H1 (cell line): Measurements from ENCODE around the gene IQCE. TPM values are rescaled to one million over a fixed set of nuclear protein-coding genes. Genes with fewer than 3 reads are reported as not detected.

ENCODE experiments used
- CTCF ChIA-PET: fragments of 300-600 bp; sonication (Branson Sonifier 250); formaldehyde crosslinking; loops from one replicate; lab custom pipeline; 2021; ENCODE audit not compliant: partially characterized antibody; lab: Charles Lee
- POLR2A ChIA-PET: fragments of 300-600 bp; sonication (Branson Sonifier 250); formaldehyde crosslinking; loops from one replicate; lab custom pipeline; 2021; ENCODE audit warnings: inconsistent platforms; ENCODE audit not compliant: partially characterized antibody; lab: Charles Lee
- DNase-seq, 2 experiments: peaks; one replicate each; pipeline versions ENCODE4 v3.0.0 to v3.0.0-alpha.2; 2010 to 2022; ENCODE audit warnings: low spot score in 2 of 2, low read depth in 1 of 2, mixed read lengths in 1 of 2
- FAIRE-seq: peaks from 2 replicates; lab custom pipeline; 2011; peaks lifted over from hg19 to GRCh38; lab: Jason Lieb, UNC
- H2AFZ ChIP-seq: 2 replicates; pipeline ENCODE4 v1.8.1; 2012; ENCODE audit warnings: low read length, inconsistent platforms
- H2AK5ac ChIP-seq: 2 replicates; pipeline ENCODE4 v1.6.1; 2013; ENCODE audit warnings: low read depth, low read length
- H2BK120ac ChIP-seq: replicated peaks from 2 replicates; pipeline ENCODE3; 2013; ENCODE audit warnings: low read depth, low read length, inconsistent platforms
- H2BK12ac ChIP-seq: 2 replicates; pipeline ENCODE4 v1.6.1; 2013; ENCODE audit warnings: low read depth, low read length
- H2BK15ac ChIP-seq: 2 replicates; pipeline ENCODE4 v1.6.1; 2013; ENCODE audit warnings: low read length
- H2BK20ac ChIP-seq: 2 replicates; pipeline ENCODE4 v1.6.1; 2013; ENCODE audit warnings: low read length
- H2BK5ac ChIP-seq: 2 replicates; pipeline ENCODE4 v1.6.1; 2013; ENCODE audit warnings: low read depth, low read length
- H3K14ac ChIP-seq: 2 replicates; pipeline ENCODE4 v1.6.1; 2013; ENCODE audit warnings: inconsistent platforms; ENCODE audit not compliant: insufficient read length
- H3K18ac ChIP-seq: 2 replicates; pipeline ENCODE4 v1.6.1; 2013; ENCODE audit warnings: low read length; ENCODE audit errors: extremely low read depth
- H3K23ac ChIP-seq: 2 replicates; pipeline ENCODE4 v1.6.1; 2013; ENCODE audit warnings: inconsistent platforms; ENCODE audit not compliant: insufficient read length
- H3K23me2 ChIP-seq: 2 replicates; pipeline ENCODE4 v1.6.1; 2013; ENCODE audit warnings: low read depth, low read length
- H3K27ac ChIP-seq: 2 replicates; pipeline ENCODE4 v1.6.1; 2011; ENCODE audit warnings: low read depth, low read length, inconsistent platforms
- H3K27me3 ChIP-seq, 4 experiments: replicated peaks in 1 of 4; 1 replicate in 1 of 4; 2 replicates in 3 of 4; pipeline versions ENCODE4 v1.6.1 to v1.8.1; 2011 to 2013; ENCODE audit warnings: low read length in 3 of 4, mild to moderate bottlenecking in 3 of 4, inconsistent platforms in 2 of 4, mixed read lengths in 2 of 4, moderate library complexity in 1 of 4; ENCODE audit not compliant: control insufficient read depth in 3 of 4, insufficient read depth in 3 of 4; ENCODE audit errors: extremely low read depth in 1 of 4
- H3K36me3 ChIP-seq, 4 experiments: 2 replicates each; pipeline versions ENCODE4 v1.6.1 to v1.8.1; 2011 to 2013; ENCODE audit warnings: mild to moderate bottlenecking in 4 of 4, low read length in 3 of 4, moderate library complexity in 2 of 4, control low read depth in 1 of 4, inconsistent platforms in 1 of 4; ENCODE audit not compliant: insufficient read depth in 4 of 4, control insufficient read depth in 2 of 4
- H3K4ac ChIP-seq: replicated peaks from 2 replicates; pipeline ENCODE3; 2013; ENCODE audit warnings: low read length, low read depth, mixed read lengths, inconsistent platforms; ENCODE audit not compliant: insufficient read length
- H3K4me1 ChIP-seq, 4 experiments: replicated peaks in 1 of 4; 1 replicate in 1 of 4; 2 replicates in 3 of 4; pipeline versions ENCODE4 v1.6.1 to v1.8.1; 2011 to 2013; ENCODE audit warnings: low read length in 3 of 4, inconsistent platforms in 2 of 4, mixed read lengths in 1 of 4; ENCODE audit not compliant: insufficient read depth in 4 of 4, control insufficient read depth in 3 of 4
- H3K4me2 ChIP-seq, 2 experiments: 2 replicates each; pipeline versions ENCODE4 v1.6.1 to v1.8.1; 2011 to 2013; ENCODE audit warnings: low read depth in 2 of 2, low read length in 2 of 2, control low read depth in 1 of 2, inconsistent platforms in 1 of 2, mild to moderate bottlenecking in 1 of 2; ENCODE audit not compliant: insufficient read depth in 1 of 2
- H3K4me3 ChIP-seq, 4 experiments: fragments of 200-600, 300-600 bp in 1 of 4; sonication (generic), shearing (Covaris generic), sonication (Bioruptor Twin) in 1 of 4; 2 replicates each; pipeline versions ENCODE4 v1.5.1 to v1.8.1; 2011 to 2016; ENCODE audit warnings: low read length in 4 of 4, low read depth in 3 of 4, control low read depth in 2 of 4, inconsistent platforms in 2 of 4, mild to moderate bottlenecking in 2 of 4, mixed read lengths in 1 of 4, moderate library complexity in 1 of 4; ENCODE audit not compliant: insufficient read depth in 2 of 4; ENCODE audit errors: extremely low read depth in 1 of 4
- H3K56ac ChIP-seq: replicated peaks from 2 replicates; pipeline ENCODE3; 2013; ENCODE audit warnings: low read depth, mild to moderate bottlenecking, mixed read lengths, low read length, inconsistent platforms; ENCODE audit not compliant: insufficient read length
- H3K79me1 ChIP-seq: 2 replicates; pipeline ENCODE4 v1.6.1; 2013; ENCODE audit warnings: low read depth, low read length, control low read depth
- H3K79me2 ChIP-seq, 2 experiments: 2 replicates each; pipeline versions ENCODE4 v1.6.1 to v1.8.1; 2012 to 2013; ENCODE audit warnings: low read length in 2 of 2, mild to moderate bottlenecking in 2 of 2, inconsistent platforms in 1 of 2; ENCODE audit not compliant: insufficient read depth in 2 of 2, control insufficient read depth in 1 of 2
- H3K9ac ChIP-seq, 4 experiments: replicated peaks in 1 of 4; 1 replicate in 1 of 4; 2 replicates in 3 of 4; pipeline versions ENCODE4 v1.6.1 to v1.8.1; 2011 to 2013; ENCODE audit warnings: low read depth in 3 of 4, low read length in 3 of 4, control low read depth in 2 of 4, mild to moderate bottlenecking in 2 of 4, moderate library complexity in 2 of 4, inconsistent platforms in 1 of 4; ENCODE audit errors: extremely low read depth in 1 of 4
- H3K9me3 ChIP-seq, 2 experiments: 2 replicates each; pipeline versions ENCODE4 v1.6.1 to v1.8.1; 2012 to 2013; ENCODE audit warnings: mild to moderate bottlenecking in 2 of 2, moderate library complexity in 2 of 2, control low read depth in 1 of 2, inconsistent platforms in 1 of 2, low read depth in 1 of 2, low read length in 1 of 2, mixed read lengths in 1 of 2; ENCODE audit not compliant: insufficient read depth in 2 of 2
- H4K20me1 ChIP-seq, 2 experiments: replicated peaks in 1 of 2; 2 replicates each; pipeline versions ENCODE3 to v1.8.1; 2011 to 2013; ENCODE audit warnings: inconsistent platforms in 2 of 2, low read length in 2 of 2, mild to moderate bottlenecking in 1 of 2; ENCODE audit not compliant: insufficient read depth in 2 of 2, control insufficient read depth in 1 of 2
- H4K5ac ChIP-seq: 2 replicates; pipeline ENCODE4 v1.6.1; 2013; ENCODE audit warnings: low read length, low read depth, mixed read lengths, inconsistent platforms; ENCODE audit not compliant: insufficient read length
- H4K8ac ChIP-seq: 2 replicates; pipeline ENCODE4 v1.8.0; 2013; ENCODE audit warnings: mild to moderate bottlenecking, moderate library complexity, low read length, inconsistent platforms; ENCODE audit not compliant: insufficient read depth; ENCODE audit errors: extremely low read depth
- H4K91ac ChIP-seq: replicated peaks from 2 replicates; pipeline ENCODE3; 2013; ENCODE audit warnings: low read length, mixed read lengths, inconsistent platforms; ENCODE audit not compliant: insufficient read length
- BCL11A ChIP-seq, 2 experiments: IDR thresholded peaks; one replicate each; pipeline ENCODE4 v1.6.1; 2011; ENCODE audit warnings: low read depth in 2 of 2, low read length in 2 of 2, mild to moderate bottlenecking in 2 of 2
- CBX8 ChIP-seq: fragments of 300-800, 300-1000 bp; sonication (generic); IDR thresholded peaks from 2 replicates; pipeline ENCODE4 v1.7.1; 2016; ENCODE audit warnings: low read depth, low read length, borderline replicate concordance
- CEBPB ChIP-seq: IDR thresholded peaks from 2 replicates; pipeline ENCODE4 v1.6.1; 2012; ENCODE audit warnings: low read depth, low read length
- EP300 ChIP-seq, 2 experiments: IDR thresholded peaks; 1 replicate in 1 of 2; 2 replicates in 1 of 2; pipeline ENCODE4 v1.6.1; 2011 to 2012; ENCODE audit warnings: low read depth in 2 of 2, low read length in 2 of 2, mild to moderate bottlenecking in 2 of 2, borderline replicate concordance in 1 of 2, inconsistent platforms in 1 of 2, moderate library complexity in 1 of 2
- JUN ChIP-seq: IDR thresholded peaks from 2 replicates; pipeline ENCODE4 v1.6.1; 2011; ENCODE audit warnings: low read depth, mild to moderate bottlenecking, improper control_type of control experiment, low read length
- NANOG ChIP-seq: IDR thresholded peaks from 2 replicates; pipeline ENCODE4 v1.6.1; 2011; ENCODE audit warnings: low read length, low read depth, mild to moderate bottlenecking, inconsistent platforms; ENCODE audit not compliant: insufficient read depth, poor library complexity, severe bottlenecking
- WGBS, 2 experiments: shearing (Covaris generic) in 1 of 2; methylation state at CpG; one replicate each; pipeline versions ENCODE4 v1.1.6 to v1.1.7; 2013 to 2015; ENCODE audit warnings: low lambda C conversion rate in 2 of 2, mixed read lengths in 2 of 2, inconsistent platforms in 1 of 2, low coverage in 1 of 2, missing lambda C conversion rate in 1 of 2; ENCODE audit not compliant: insufficient replicate concordance in 2 of 2, insufficient coverage in 1 of 2, insufficient read length in 1 of 2; ENCODE audit errors: extremely low coverage in 1 of 2, missing lambda C conversion rate in 1 of 2; 5-methylcytosine and 5-hydroxymethylcytosine counted together
- polyA plus RNA-seq, 7 experiments: library from polyadenylated mRNA; depleted of rRNA in 3 of 7; stranded (reverse) in 5 of 7; unstranded in 2 of 7; fragments of >200 nt in 5 of 7; fragments of 200-250 nt in 2 of 7; gene quantifications; 1 replicate in 5 of 7; 2 replicates in 1 of 7; 4 replicates in 1 of 7; pipeline versions ENCODE4 v1.2.1 to v1.2.3, GENCODE V29; 2011 to 2013; ENCODE audit warnings: missing spikeins in 2 of 7, mixed read lengths in 2 of 7
- total RNA-seq: library from RNA; stranded (reverse); fragmentation: NEBNext Ultra II Directional; extraction: Animal tissue kit (Norgen Biotek cat#: 25700); gene quantifications from 2 replicates; pipeline ENCODE4 v1.2.1, GENCODE V29; 2021

Gene IQCE
- total and polyA plus RNA-seq, 2 of the 8 experiments (the other 6 are each of a cell fraction or from before 2014, with no cell fraction given): 2.2 to 4.9 TPM

DNA sequence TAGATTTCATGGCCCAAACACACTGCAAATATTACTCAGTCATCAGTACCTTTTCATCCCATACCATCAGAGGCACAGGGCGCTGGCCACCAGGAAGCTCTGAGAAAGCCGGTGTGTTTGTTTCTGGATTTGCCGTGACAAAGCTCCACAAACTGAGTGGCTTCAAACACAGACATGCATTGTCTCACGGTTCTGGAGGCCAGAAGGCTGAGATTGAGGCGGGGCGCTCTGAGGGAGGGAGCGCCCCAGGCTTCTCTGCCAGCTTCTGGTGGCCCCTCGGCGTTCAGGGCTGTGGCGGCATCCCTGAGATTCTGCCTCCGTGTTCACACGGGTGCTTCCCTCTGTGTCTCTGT, 69.3 kb downstream of the IQCE start:
- H2AFZ ChIP-seq: no peak overlapping the region
- CTCF ChIA-PET: interaction anchor here (0.8 to 5.0 kb wide), 12 partner anchors 9 to 197 kb away, joined by 3 to 21 read pairs (median 4); no protein-coding TSS in a partner anchor
- WGBS, 2 experiments: 83% methylated on average over 12 of the region's 12 CpGs; no CpG with 5 or more reads in 1 of the 2 experiments

More for the DNA sequence above, 69.3 kb downstream of the IQCE start:
- no peaks in the 10 kb centered on the region for H3K9me3 ChIP-seq
- H3K9ac ChIP-seq: no peak overlapping the region
- H3K27me3 ChIP-seq: no peaks in the 10 kb centered on the region
- no peak overlapping the region for H4K5ac ChIP-seq
- DNase-seq: no peak
- no peak overlapping the region for H3K4me3 ChIP-seq
- no peak overlapping the region for H3K27ac ChIP-seq
- no peak overlapping the region for H2BK5ac ChIP-seq
- H2AK5ac ChIP-seq: no peak overlapping the region
- H3K4ac ChIP-seq: no peak overlapping the region
- no peaks in the 10 kb centered on the region for H3K79me1 ChIP-seq
- no peaks in the 10 kb centered on the region for H3K36me3 ChIP-seq
- H2BK15ac ChIP-seq: no peak overlapping the region
- H4K20me1 ChIP-seq: peaks cover 3 to 4% of the 10 kb centered on the region in 2 experiments
- no peak overlapping the region for H2BK12ac ChIP-seq
- H3K23ac ChIP-seq: no peak overlapping the region
- H3K14ac ChIP-seq: no peak overlapping the region
- H3K18ac ChIP-seq: no peak overlapping the region
- no peak overlapping the region for H4K8ac ChIP-seq
- no peak overlapping the region for H3K4me2 ChIP-seq
- H3K23me2 ChIP-seq: peaks cover 8% of the 10 kb centered on the region
- no peak for TF ChIP-seq NANOG
- no peak for TF ChIP-seq JUN
- TF ChIP-seq CEBPB: no peak
- no peak for TF ChIP-seq EP300 (IDR thresholded peaks at IDR 0.05; ENCODE audit: borderline replicate concordance in 1 of 2, low read depth in 2 of 2, low read length in 2 of 2)
- no peak for TF ChIP-seq CBX8
- no peak for TF ChIP-seq BCL11A (IDR thresholded peaks at IDR 0.05; ENCODE audit: low read depth in 2 of 2, low read length in 2 of 2)
- H3K79me2 ChIP-seq: peaks cover under 1 to 12% of the 10 kb centered on the region in 2 experiments; a peak in 3 of 4 replicates
- no peak overlapping the region for H4K91ac ChIP-seq
- H3K4me1 ChIP-seq: peaks cover 0 to 11% (median 5%) of the 10 kb centered on the region in 4 experiments; a peak in 5 of 7 replicates
- POLR2A ChIA-PET: interaction anchor here (0.9 to 7.0 kb wide), 4 partner anchors 8 to 59 kb away, joined by 3 to 52 read pairs (median 26); no protein-coding TSS in a partner anchor
- no peak overlapping the region for H2BK120ac ChIP-seq
- no peak overlapping the region for H3K56ac ChIP-seq
- no peak for FAIRE-seq
- H2BK20ac ChIP-seq: no peak overlapping the region
